HUES48 (cell line): Measurements from ENCODE around the gene CGN.

Experiments used
- H3K27ac ChIP-seq: one replicate; pipeline ENCODE4 v1.7.0; 2013; ENCODE audit warnings: low read depth, low read length, inconsistent platforms
- H3K27me3 ChIP-seq: 2 replicates; pipeline ENCODE4 v1.6.1; 2013; ENCODE audit warnings: mild to moderate bottlenecking, low read length; ENCODE audit not compliant: control insufficient read depth, insufficient read depth
- H3K36me3 ChIP-seq: 2 replicates; pipeline ENCODE4 v1.6.1; 2013; ENCODE audit warnings: low read length; ENCODE audit not compliant: control insufficient read depth, insufficient read depth
- H3K4me1 ChIP-seq: 2 replicates; pipeline ENCODE4 v1.6.1; 2013; ENCODE audit warnings: mild to moderate bottlenecking, low read length; ENCODE audit not compliant: control insufficient read depth, insufficient read depth
- H3K4me3 ChIP-seq: 2 replicates; pipeline ENCODE4 v1.5.1; 2013; ENCODE audit warnings: mild to moderate bottlenecking, low read depth, low read length
- H3K9ac ChIP-seq: 2 replicates; pipeline ENCODE4 v1.6.1; 2013; ENCODE audit warnings: mild to moderate bottlenecking, low read depth, low read length, moderate library complexity
- H3K9me3 ChIP-seq: 2 replicates; pipeline ENCODE4 v1.6.1; 2013; ENCODE audit warnings: low read length; ENCODE audit not compliant: control insufficient read depth, insufficient read depth

The CGN gene

DNA sequence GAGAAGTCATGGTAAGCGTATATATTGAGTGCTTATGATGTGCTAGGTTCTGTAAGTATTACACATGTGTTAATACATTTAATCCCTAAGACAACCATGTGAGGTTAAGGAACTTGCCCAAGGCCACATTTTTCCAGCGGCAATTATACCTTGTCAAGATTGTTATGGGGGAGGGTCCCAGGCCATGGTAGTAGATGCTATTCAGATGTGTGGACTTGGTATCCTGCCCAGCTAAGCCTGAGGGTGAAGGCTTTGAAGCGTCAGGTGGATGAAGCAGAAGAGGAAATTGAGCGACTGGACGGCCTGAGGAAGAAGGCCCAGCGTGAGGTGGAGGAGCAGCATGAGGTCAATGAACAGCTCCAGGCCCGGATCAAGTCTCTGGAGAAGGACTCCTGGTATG, 25.3 kb downstream of the CGN start:
- peaks cover 12% of the 10 kb centered on the region for H3K4me1 ChIP-seq
- no peak overlapping the region for H3K9ac ChIP-seq
- no peak overlapping the region for H3K4me3 ChIP-seq
- H3K9me3 ChIP-seq: no peaks in the 10 kb centered on the region
- no peak overlapping the region for H3K27ac ChIP-seq
- peaks cover 54% of the 10 kb centered on the region for H3K36me3 ChIP-seq
- no peaks in the 10 kb centered on the region for H3K27me3 ChIP-seq

- H3K27me3 ChIP-seq: no peaks in the 10 kb centered on the region
- H3K4me1 ChIP-seq: peaks cover 15% of the 10 kb centered on the region
- H3K9me3 ChIP-seq: no peaks in the 10 kb centered on the region
- H3K36me3 ChIP-seq: peaks cover 48% of the 10 kb centered on the region
- no peak overlapping the region for H3K9ac ChIP-seq
- H3K4me3 ChIP-seq: no peak overlapping the region
- no peak overlapping the region for H3K27ac ChIP-seq
These were observed 25.9 kb downstream of the CGN start for GRCh38 chr1:151537112-151537511.

DNA sequence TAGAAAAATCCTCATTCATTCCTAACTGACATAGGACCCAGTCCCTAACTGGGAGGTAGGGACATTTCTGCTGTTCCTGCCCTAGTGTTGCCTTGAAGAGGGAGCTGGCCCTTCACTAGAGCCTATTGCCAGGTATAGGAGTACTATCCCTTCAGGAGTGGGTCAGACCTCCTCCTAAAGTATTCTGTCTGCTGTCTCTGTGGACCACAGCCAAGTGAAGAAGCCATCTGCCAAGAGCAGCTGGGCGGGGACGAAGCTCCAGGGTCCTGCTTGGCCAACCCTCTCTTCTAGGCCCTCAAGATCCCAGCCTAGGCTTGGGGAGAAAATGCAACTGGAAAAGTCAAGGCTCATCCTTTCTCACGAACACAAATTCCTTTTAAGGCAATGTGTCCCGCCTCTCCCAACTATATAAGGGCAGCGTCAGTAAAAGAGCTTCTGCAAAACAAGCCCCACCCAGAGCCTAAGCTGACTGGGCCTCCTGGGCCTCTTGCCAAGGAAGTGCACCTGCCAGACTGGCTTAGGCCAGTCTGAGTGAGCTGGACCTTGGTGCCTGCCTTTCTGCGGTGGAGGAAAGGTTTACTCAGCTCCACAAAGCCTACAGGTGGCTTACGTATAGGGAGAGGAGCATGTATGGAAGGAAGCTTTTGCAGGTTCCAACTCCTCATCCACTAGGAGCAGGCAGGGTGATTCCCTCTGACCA, 28.3 kb downstream of the CGN start:
- peak overlapping the region; percentile 94 for H3K27ac ChIP-seq
- H3K36me3 ChIP-seq: peaks cover 38% of the 10 kb centered on the region
- no peaks in the 10 kb centered on the region for H3K27me3 ChIP-seq
- peak overlapping the region; percentile 86 for H3K9ac ChIP-seq
- no peaks in the 10 kb centered on the region for H3K9me3 ChIP-seq
- peak overlapping the region; percentile 79 for H3K4me3 ChIP-seq
- H3K4me1 ChIP-seq: peaks cover 15% of the 10 kb centered on the region

GRCh38 chr1:151540021-151540981, 29.1 kb downstream of the CGN start, which contains the start of gene TUFT1:
Gene TUFT1 (plus strand): TSS chr1:151540309. CDS start chr1:151540367, 58 bp downstream.
- no peaks in the 10 kb centered on the region for H3K9me3 ChIP-seq
- H3K9ac ChIP-seq: peak within 1 kb of the TSS; percentile 86
- peaks cover 15% of the 10 kb centered on the region for H3K4me1 ChIP-seq
- H3K36me3 ChIP-seq: peaks cover 32% of the 10 kb centered on the region
- H3K27ac ChIP-seq: peak within 1 kb of the TSS; percentile 94
- no peaks in the 10 kb centered on the region for H3K27me3 ChIP-seq
- H3K4me3 ChIP-seq: peak within 1 kb of the TSS; percentile 79

GRCh38 chr1:151540982-151541377, 29.8 kb downstream of the CGN start:
- Histone ChIP-seq H3K9ac (peak overlapping the region; percentile 86), H3K4me1 (peaks cover 15% of the 10 kb centered on the region), H3K27ac (peak overlapping the region; percentile 77), H3K4me3 (peak overlapping the region; percentile 79), H3K27me3 (no peaks in the 10 kb centered on the region), H3K9me3 (no peaks in the 10 kb centered on the region), H3K36me3 (peaks cover 25% of the 10 kb centered on the region)

DNA sequence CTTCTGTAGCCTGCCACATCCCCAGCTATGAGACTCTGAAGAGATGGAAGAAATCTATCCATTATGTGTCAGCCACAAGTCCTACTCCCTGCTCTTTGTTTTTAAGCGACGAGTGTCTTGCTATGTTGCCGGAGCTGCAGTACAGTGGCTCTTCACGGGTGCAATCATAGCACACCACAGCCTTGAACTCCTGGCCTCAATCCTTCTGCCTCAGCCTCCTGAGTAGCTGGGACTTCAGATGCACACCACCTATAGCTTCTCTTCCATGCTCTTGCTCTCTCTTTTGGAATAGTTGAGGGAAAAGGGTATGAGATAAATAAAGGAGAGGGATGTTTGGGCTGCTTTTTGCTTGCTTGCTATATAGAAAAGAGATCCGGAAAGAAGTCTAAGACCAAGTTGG, 30.6 kb downstream of the CGN start:
- H3K27ac ChIP-seq: no peak overlapping the region
- H3K9ac ChIP-seq: no peak overlapping the region
- no peaks in the 10 kb centered on the region for H3K27me3 ChIP-seq
- H3K9me3 ChIP-seq: no peaks in the 10 kb centered on the region
- peaks cover 17% of the 10 kb centered on the region for H3K4me1 ChIP-seq
- peaks cover 17% of the 10 kb centered on the region for H3K36me3 ChIP-seq
- peak overlapping the region; percentile 79 for H3K4me3 ChIP-seq

DNA sequence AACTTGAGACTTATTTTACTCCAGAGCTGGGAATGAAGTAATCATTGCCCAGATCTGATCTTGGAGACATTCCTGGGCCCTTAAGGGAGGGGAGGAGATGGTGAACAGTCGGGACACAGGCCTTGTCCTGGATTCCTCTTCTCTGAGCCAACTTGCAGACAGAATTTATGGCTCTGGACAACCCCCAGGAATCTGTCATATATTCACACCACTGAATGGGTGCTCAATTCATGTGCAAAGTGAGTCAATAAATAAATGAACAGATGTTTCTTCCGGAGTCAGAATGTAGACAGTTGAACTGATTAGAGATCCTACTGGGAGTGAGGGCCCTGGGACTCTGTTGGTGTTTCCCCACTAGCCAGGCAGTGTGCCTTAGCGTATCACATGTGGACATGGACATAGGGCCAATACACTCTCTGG, 31.5 kb downstream of the CGN start:
- Histone ChIP-seq H3K9ac (no peak overlapping the region), H3K36me3 (peaks cover 8% of the 10 kb centered on the region; the same call in 1 of the 2 replicates), H3K4me3 (no peak overlapping the region), H3K27ac (no peak overlapping the region), H3K4me1 (peaks cover 27% of the 10 kb centered on the region), H3K9me3 (no peaks in the 10 kb centered on the region), H3K27me3 (no peaks in the 10 kb centered on the region)

DNA sequence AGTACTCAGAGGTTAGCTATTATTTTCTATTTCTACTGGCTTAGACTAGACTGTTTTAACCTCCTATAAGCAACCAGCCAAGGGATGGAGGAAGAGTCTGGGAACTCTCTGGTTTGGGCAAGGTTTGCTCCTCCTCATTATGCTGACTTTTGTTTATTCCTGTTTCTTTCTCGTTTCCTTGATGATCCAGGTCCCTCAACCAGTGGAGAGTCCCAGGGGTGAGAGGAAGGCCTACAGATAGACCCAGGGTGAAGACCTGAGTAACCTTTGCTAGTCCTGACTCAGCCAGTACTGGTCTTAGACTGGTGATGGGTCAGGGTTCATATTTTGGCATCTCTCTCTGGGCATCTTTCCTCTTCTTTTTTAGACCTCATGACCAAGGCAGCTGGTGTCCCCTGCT, 34.4 kb downstream of the CGN start:
- Histone ChIP-seq H3K4me1 (peaks cover 26% of the 10 kb centered on the region), H3K4me3 (no peak overlapping the region), H3K27me3 (no peaks in the 10 kb centered on the region), H3K27ac (peak overlapping the region; percentile 33), H3K36me3 (no peaks in the 10 kb centered on the region), H3K9me3 (no peaks in the 10 kb centered on the region), H3K9ac (no peak overlapping the region)

DNA sequence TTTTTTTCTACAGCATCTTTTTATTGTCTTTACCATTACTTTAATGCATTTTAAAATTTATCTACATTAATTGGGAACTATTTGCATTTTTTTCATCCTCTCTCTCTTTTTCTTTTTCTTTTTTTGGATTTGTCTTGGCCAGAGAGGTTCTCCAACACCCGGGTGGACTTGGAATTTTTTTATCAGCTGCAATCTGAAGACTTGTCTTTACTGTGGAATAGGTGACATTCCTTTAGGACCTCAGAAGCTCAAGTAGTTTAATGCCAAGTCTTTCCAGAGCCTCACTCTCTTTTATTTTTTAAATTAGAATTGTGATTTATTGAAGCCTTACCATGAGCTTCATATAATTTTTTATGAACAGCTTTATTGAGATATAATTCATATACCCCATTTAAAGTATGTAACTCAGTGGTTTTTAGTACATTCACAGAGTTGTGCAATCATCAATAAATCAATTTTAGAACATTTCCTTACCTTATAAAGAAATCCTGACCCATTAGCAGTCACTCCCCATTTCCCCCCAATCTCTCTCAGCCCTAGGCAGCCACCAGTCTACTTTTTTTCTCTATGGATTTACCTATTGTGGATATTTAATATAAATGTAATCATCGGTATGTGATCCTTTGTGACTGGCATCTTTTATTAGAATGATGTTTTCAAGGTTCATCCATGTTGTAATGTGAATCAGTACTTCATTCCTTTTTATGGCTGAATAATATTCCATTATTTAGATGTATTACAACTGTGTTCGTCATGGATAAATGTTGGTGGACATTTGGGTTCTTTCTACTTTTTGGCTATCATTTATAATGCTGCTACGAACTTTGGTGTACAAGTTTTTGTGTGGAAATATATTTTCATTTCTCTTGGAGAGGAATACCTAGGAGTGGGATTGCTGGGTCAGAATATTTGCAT, 35.1 kb downstream of the CGN start:
- peak overlapping the region; percentile 83 for H3K27ac ChIP-seq
- H3K9me3 ChIP-seq: no peaks in the 10 kb centered on the region
- no peak overlapping the region for H3K9ac ChIP-seq
- no peaks in the 10 kb centered on the region for H3K36me3 ChIP-seq
- no peaks in the 10 kb centered on the region for H3K27me3 ChIP-seq
- H3K4me3 ChIP-seq: no peak overlapping the region
- peaks cover 24% of the 10 kb centered on the region for H3K4me1 ChIP-seq

DNA sequence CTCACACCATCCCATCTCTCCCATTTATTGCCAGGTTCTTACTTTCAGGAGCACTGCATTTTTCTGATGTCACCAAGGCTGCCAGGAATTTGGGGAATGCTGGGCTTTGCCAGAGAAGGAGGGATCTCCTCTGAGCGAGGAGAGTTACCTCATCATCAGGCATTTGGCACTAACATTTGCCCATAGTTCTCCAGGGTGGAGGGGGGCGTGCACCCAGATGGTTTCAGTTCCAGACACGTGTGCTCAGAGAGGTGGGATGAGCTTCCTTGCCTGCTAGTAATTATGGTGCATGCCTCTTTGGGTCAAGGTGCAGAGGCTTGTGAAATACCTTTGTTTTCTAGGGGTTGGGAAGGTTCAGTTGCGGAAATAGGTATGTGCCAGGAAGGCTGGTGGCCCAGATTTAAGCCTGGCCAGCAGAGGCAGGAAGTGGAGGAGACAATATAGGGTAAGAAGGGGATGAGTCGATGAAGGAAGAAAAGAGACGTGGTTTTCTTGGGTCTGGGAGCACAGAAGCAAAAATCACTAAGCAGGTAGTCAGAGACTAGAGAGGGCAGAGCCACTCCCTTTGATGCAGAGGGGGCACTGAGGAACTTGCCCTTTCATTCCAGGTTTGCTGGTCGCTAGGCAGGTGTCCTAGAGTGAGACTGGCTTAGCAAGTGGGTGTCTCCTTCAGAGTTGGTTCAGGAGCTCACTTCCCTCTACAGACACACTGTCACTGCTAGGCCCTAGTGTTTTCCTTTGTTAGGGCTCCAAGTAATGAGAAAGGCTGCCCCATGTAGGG, 36.1 kb downstream of the CGN start:
- H3K27ac ChIP-seq: peak overlapping the region; percentile 83

More for the DNA sequence above, 36.1 kb downstream of the CGN start:
- Histone ChIP-seq H3K4me3 (no peak overlapping the region), H3K27me3 (no peaks in the 10 kb centered on the region), H3K9me3 (no peaks in the 10 kb centered on the region), H3K9ac (peak overlapping the region; percentile 27; the same call in 1 of the 2 replicates), H3K4me1 (peaks cover 19% of the 10 kb centered on the region), H3K36me3 (no peaks in the 10 kb centered on the region)
